ENCODE results near the gene HM13.

- TF ChIP-seq, protein P1, sequence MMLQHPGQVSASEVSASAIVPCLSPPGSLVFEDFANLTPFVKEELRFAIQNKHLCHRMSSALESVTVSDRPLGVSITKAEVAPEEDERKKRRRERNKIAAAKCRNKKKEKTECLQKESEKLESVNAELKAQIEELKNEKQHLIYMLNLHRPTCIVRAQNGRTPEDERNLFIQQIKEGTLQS (CRISPR knock-in tag; conservative IDR thresholded peaks at IDR 0.05): no peak
- TF ChIP-seq, protein P2, sequence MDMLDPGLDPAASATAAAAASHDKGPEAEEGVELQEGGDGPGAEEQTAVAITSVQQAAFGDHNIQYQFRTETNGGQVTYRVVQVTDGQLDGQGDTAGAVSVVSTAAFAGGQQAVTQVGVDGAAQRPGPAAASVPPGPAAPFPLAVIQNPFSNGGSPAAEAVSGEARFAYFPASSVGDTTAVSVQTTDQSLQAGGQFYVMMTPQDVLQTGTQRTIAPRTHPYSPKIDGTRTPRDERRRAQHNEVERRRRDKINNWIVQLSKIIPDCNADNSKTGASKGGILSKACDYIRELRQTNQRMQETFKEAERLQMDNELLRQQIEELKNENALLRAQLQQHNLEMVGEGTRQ (CRISPR knock-in tag; IDR thresholded peaks at IDR 0.05): no peak; the same call in 1 of the 2 replicates
- TF ChIP-seq, protein P3, sequence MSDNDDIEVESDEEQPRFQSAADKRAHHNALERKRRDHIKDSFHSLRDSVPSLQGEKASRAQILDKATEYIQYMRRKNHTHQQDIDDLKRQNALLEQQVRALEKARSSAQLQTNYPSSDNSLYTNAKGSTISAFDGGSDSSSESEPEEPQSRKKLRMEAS (CRISPR knock-in tag; IDR thresholded peaks at IDR 0.05): peak; percentile 67; the same call in 1 of the 2 replicates
- TF ChIP-seq RELA (CRISPR knock-in tag; IDR thresholded peaks at IDR 0.05; ENCODE audit: borderline replicate concordance): no peak
- no peak for TF ChIP-seq CTCF (IDR thresholded peaks at IDR 0.05)
- TF ChIP-seq NFE2L1 (CRISPR knock-in tag; IDR thresholded peaks at IDR 0.05): no peak; the same call in 1 of the 2 replicates
- no peak for TF ChIP-seq ZNF263 (CRISPR knock-in tag; IDR thresholded peaks at IDR 0.05; ENCODE audit: low read depth)
- no peak for TF ChIP-seq FOXP1 (CRISPR knock-in tag; IDR thresholded peaks at IDR 0.05; ENCODE audit: borderline replicate concordance)
- no peak for TF ChIP-seq MXD4 (CRISPR knock-in tag; IDR thresholded peaks at IDR 0.05; ENCODE audit: borderline replicate concordance)
- no peak for TF ChIP-seq NR1H2 (CRISPR knock-in tag; IDR thresholded peaks at IDR 0.05)
- peak; percentile 83 for TF ChIP-seq SP1 (CRISPR knock-in tag; conservative IDR thresholded peaks at IDR 0.05)
- TF ChIP-seq ZNF416 (CRISPR knock-in tag; IDR thresholded peaks at IDR 0.05): peak; percentile 89
Measured at GRCh38 chr20:31572701-31573554, 58.7 kb downstream of the HM13 start.

Measured in WTC11 (cell line).